OCI-LY7 (cell line): ENCODE results near the gene TMEM181. TPM values are rescaled to one million over a fixed set of nuclear protein-coding genes. Genes with fewer than 3 reads are reported as not detected.

Experiments used
- BruUV-seq: library from RNA; stranded (reverse); fragments of 400-500 nt; replicated peaks from 2 replicates; lab custom pipeline; 2021; lab: Mats Ljungman, UMichigan
- CTCF ChIA-PET: fragments of 300-600 bp; sonication (Branson Sonifier 250); formaldehyde crosslinking; loops from one replicate; lab custom pipeline; 2022; ENCODE audit warnings: antibody characterized with exemption; ENCODE audit not compliant: unreplicated experiment; lab: Charles Lee
- POLR2A ChIA-PET: fragments of 300-600 bp; sonication (Branson Sonifier 250); formaldehyde crosslinking; loops from one replicate; lab custom pipeline; 2022; ENCODE audit warnings: antibody characterized with exemption; lab: Charles Lee
- DNase-seq: peaks from one replicate; pipeline ENCODE4 v3.0.0-alpha.2; 2015; ENCODE audit warnings: low spot score
- H2AFZ ChIP-seq: fragments of 200-600 bp; sonication (generic), shearing (Covaris generic); 2 replicates; pipeline ENCODE4 v1.6.1; 2014; ENCODE audit warnings: mild to moderate bottlenecking, antibody characterized with exemption, low read length, moderate library complexity
- H3K27ac ChIP-seq: fragments of 200-600 bp; sonication (generic); 2 replicates; pipeline ENCODE4 v1.5.1; 2014; ENCODE audit warnings: mixed run types, low read depth, mild to moderate bottlenecking, moderate library complexity, low read length, inconsistent platforms; ENCODE audit not compliant: poor library complexity, severe bottlenecking
- H3K36me3 ChIP-seq: fragments of 200-600 bp; sonication (generic); 2 replicates; pipeline ENCODE4 v1.6.1; 2014; ENCODE audit warnings: mild to moderate bottlenecking, antibody characterized with exemption, low read length, moderate library complexity, mixed read lengths; ENCODE audit not compliant: insufficient read depth
- H3K4me1 ChIP-seq: fragments of 200-600 bp; sonication (generic); 2 replicates; pipeline ENCODE4 v1.5.1; 2014; ENCODE audit warnings: mild to moderate bottlenecking, low read length; ENCODE audit not compliant: insufficient read depth, poor library complexity, severe bottlenecking
- H3K4me2 ChIP-seq: fragments of 200-600 bp; sonication (generic); 2 replicates; pipeline ENCODE4 v1.6.1; 2014; ENCODE audit warnings: mild to moderate bottlenecking, low read length
- H3K4me3 ChIP-seq: fragments of 200-600 bp; sonication (generic); 2 replicates; pipeline ENCODE4 v1.5.1; 2014; ENCODE audit warnings: mild to moderate bottlenecking, low read depth, low read length; ENCODE audit not compliant: poor library complexity, severe bottlenecking
- H3K79me2 ChIP-seq: fragments of 200-600 bp; sonication (generic); 2 replicates; pipeline ENCODE4 v1.6.1; 2016; ENCODE audit warnings: low read depth, mild to moderate bottlenecking, low read length, moderate library complexity, mixed read lengths; ENCODE audit not compliant: insufficient read depth
- H3K9me2 ChIP-seq: fragments of 200-600 bp; sonication (generic); 2 replicates; pipeline ENCODE4 v1.6.1; 2016; ENCODE audit warnings: mild to moderate bottlenecking, low read length, mixed read lengths; ENCODE audit not compliant: insufficient read depth
- H3K9me3 ChIP-seq: fragments of 200-600 bp; sonication (generic); 2 replicates; pipeline ENCODE4 v1.6.1; 2014; ENCODE audit warnings: mild to moderate bottlenecking, mixed run types, low read length, mixed read lengths
- H4K20me1 ChIP-seq: fragments of 200-600 bp; sonication (generic); 2 replicates; pipeline ENCODE4 v1.6.1; 2014; ENCODE audit warnings: mild to moderate bottlenecking, antibody characterized with exemption, low read length, moderate library complexity, mixed read lengths; ENCODE audit not compliant: insufficient read depth
- EZH2phosphoT487 ChIP-seq: fragments of 200-600 bp; sonication (generic); IDR thresholded peaks from 2 replicates; pipeline ENCODE4 v1.6.1; 2018; ENCODE audit warnings: low read depth, borderline replicate concordance, mild to moderate bottlenecking, mixed run types, antibody characterized with exemption, low read length, moderate library complexity, mixed read lengths
- intact Hi-C: fragments of 100-400 bp; cut with micrococcal nuclease; formaldehyde crosslinking; loops from one replicate; pipeline ENCODE4 v1.10.0; 2022; ENCODE audit not compliant: unreplicated experiment
- total RNA-seq, 2 experiments: library from RNA; depleted of rRNA in 1 of 2; stranded (reverse); fragments of >200 nt in 1 of 2; shearing (Covaris generic) in 1 of 2; gene quantifications; 2 replicates each; pipeline ENCODE4 v1.2.3, GENCODE V29; 2014 to 2022
- TF ChIP-seq, protein P1 (sequence below): fragments of 200-600 bp; sonication (generic); conservative IDR thresholded peaks from 2 replicates; pipeline ENCODE4 v1.5.1; 2014; ENCODE audit warnings: mild to moderate bottlenecking, antibody characterized with exemption, low read length, moderate library complexity, mixed read lengths

The TMEM181 gene
- total RNA-seq, 2 experiments from 2014 or later = 8.0 to 12.5 TPM

DNA sequence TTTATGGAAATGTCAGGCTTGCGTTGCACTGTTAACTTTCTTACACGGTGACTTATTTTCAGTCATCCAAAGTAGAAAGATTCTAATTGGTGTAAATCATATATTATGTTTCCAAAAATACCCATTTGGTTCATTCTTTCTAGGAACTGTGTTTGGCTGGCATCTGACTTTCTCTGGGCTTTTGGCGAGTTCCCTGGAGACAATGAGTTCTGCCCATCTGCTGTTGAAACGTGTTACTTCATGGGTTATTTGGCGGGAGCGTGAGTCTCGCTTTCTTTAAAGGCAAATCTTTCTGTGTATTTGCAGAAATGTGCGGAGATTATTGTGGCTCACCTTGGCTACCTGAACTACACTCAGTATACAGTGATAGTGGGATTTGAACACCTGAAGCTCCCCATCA, 29.5 kb downstream of the TMEM181 start:
- intact Hi-C loops = no loop called here
- POLR2A ChIA-PET = interaction anchor here (0.6 to 0.9 kb wide), 2 partner anchors 313 to 330 kb away, joined by 3 to 6 read pairs; no protein-coding TSS in a partner anchor
- TF ChIP-seq, protein P1, sequence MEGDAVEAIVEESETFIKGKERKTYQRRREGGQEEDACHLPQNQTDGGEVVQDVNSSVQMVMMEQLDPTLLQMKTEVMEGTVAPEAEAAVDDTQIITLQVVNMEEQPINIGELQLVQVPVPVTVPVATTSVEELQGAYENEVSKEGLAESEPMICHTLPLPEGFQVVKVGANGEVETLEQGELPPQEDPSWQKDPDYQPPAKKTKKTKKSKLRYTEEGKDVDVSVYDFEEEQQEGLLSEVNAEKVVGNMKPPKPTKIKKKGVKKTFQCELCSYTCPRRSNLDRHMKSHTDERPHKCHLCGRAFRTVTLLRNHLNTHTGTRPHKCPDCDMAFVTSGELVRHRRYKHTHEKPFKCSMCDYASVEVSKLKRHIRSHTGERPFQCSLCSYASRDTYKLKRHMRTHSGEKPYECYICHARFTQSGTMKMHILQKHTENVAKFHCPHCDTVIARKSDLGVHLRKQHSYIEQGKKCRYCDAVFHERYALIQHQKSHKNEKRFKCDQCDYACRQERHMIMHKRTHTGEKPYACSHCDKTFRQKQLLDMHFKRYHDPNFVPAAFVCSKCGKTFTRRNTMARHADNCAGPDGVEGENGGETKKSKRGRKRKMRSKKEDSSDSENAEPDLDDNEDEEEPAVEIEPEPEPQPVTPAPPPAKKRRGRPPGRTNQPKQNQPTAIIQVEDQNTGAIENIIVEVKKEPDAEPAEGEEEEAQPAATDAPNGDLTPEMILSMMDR = no peak
- no peak for TF ChIP-seq EZH2phosphoT487

DNA sequence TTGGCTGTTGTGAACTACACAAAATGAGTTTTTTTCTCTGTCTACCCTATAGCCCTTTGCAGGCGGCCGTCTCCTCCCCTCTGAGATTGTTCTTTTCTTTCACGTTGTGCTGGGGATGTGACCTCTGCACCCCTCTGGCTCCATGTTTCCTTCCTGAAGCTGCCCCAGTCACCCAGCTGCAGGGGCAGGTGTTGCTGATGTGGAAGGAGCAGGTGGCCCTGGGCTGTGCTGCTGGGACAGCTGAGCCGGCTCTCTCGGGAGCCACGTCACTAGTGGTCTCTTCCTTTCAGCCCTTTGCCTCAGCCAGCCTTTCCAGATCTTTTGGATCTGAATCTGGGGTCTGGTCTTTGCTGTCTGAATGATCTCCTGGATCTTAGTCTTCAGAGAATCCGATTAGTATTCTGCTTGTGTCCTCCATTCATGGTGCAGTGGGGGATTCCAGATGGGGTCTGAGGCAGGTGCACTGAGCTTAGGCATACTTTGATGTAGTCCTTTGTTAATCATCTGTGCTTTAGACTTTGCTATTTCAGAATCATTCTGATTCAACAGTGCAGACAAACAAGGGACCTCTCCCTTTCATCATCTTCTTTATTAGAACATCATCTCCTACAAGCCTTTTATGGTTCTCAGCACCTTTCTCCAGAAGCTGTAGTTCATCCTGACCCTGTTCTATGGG, 31.4 kb downstream of the TMEM181 start:
- no TSS peak for BruUV-seq
- Histone ChIP-seq H3K9me3 (no peaks in the 10 kb centered on the region), H3K79me2 (no peaks in the 10 kb centered on the region), H3K9me2 (no peaks in the 10 kb centered on the region), H2AFZ (no peak overlapping the region), H3K4me2 (no peak overlapping the region), H3K36me3 (peaks cover 82% of the 10 kb centered on the region), H3K27ac (no peak overlapping the region), H3K4me3 (no peak overlapping the region), H3K4me1 (no peaks in the 10 kb centered on the region), H4K20me1 (no peaks in the 10 kb centered on the region)
- DNase-seq = no peak
- ChIA-PET CTCF (no interaction called here), POLR2A (no interaction called here)
- TF ChIP-seq, protein P1 = no peak
- TF ChIP-seq EZH2phosphoT487 = no peak
- intact Hi-C loops = no loop called here

More for the DNA sequence above, 29.5 kb downstream of the TMEM181 start:
- Histone ChIP-seq H3K4me1 (no peaks in the 10 kb centered on the region), H3K9me2 (no peaks in the 10 kb centered on the region), H3K27ac (no peak overlapping the region), H3K4me2 (no peak overlapping the region), H2AFZ (no peak overlapping the region), H3K9me3 (no peaks in the 10 kb centered on the region), H3K36me3 (peaks cover 81% of the 10 kb centered on the region), H4K20me1 (no peaks in the 10 kb centered on the region), H3K79me2 (no peaks in the 10 kb centered on the region), H3K4me3 (no peak overlapping the region)
- CTCF ChIA-PET = interaction anchor here (0.6 kb wide), 1 partner anchor 21 kb away, joined by 19 read pairs; no protein-coding TSS in a partner anchor
- BruUV-seq = no TSS peak
- DNase-seq = no peak

DNA sequence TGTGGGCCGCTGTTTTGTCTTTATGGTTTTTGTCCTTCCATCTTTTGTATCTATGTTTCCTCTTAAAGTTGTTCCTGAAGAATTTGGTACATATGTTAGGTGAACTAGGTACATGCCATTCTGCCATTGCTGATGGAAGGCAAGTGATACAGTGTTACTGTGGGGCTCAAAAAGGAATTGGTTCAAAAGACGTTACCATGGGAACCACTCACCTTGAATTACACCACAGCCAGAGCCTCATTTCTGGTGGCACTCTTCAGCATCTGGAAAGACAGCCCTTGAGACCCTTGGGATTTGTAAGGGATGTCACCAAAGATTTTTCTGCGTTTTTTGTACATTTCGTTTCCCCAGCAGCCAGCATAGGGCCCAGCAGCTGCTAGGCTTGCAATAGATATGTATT, 31.9 kb downstream of the TMEM181 start:
- no TSS peak for BruUV-seq
- Histone ChIP-seq H3K4me1 (no peaks in the 10 kb centered on the region), H3K4me3 (no peak overlapping the region), H3K4me2 (no peak overlapping the region), H3K9me2 (no peaks in the 10 kb centered on the region), H4K20me1 (no peaks in the 10 kb centered on the region), H3K79me2 (no peaks in the 10 kb centered on the region), H3K27ac (no peak overlapping the region), H2AFZ (no peak overlapping the region), H3K9me3 (no peaks in the 10 kb centered on the region), H3K36me3 (peaks cover 81% of the 10 kb centered on the region)
- intact Hi-C loops = no loop called here
- CTCF ChIA-PET = no interaction called here
- no peak for TF ChIP-seq EZH2phosphoT487
- TF ChIP-seq, protein P1 = no peak
- POLR2A ChIA-PET = interaction anchor here (0.6 kb wide), 1 partner anchor 191 kb away, joined by 3 read pairs; no protein-coding TSS in a partner anchor
- DNase-seq = no peak
